Panc1 (cell line): ENCODE measurements around the gene MBD5.

Experiments used
- POLR2AphosphoS5 ChIP-seq: IDR thresholded peaks from 2 replicates; pipeline ENCODE4 v1.6.1; 2012; ENCODE audit warnings: mild to moderate bottlenecking, low read depth, low read length, moderate library complexity
- REST ChIP-seq, 2 experiments: IDR thresholded peaks; 2 replicates each; pipeline ENCODE4 v1.6.1; 2011 to 2012; ENCODE audit warnings: low read depth in 2 of 2, control low read depth in 1 of 2, low read length in 1 of 2, mild to moderate bottlenecking in 1 of 2, moderate library complexity in 1 of 2; ENCODE audit not compliant: insufficient read depth in 1 of 2
- SIN3A ChIP-seq: IDR thresholded peaks from 2 replicates; pipeline ENCODE4 v1.6.1; 2012; ENCODE audit warnings: low read depth, mild to moderate bottlenecking, low read length, moderate library complexity, borderline replicate concordance; ENCODE audit not compliant: insufficient read depth
- TCF7L2 ChIP-seq: IDR thresholded peaks from 2 replicates; pipeline ENCODE4 v1.6.1; 2011; ENCODE audit warnings: mild to moderate bottlenecking, low read depth, low read length, inconsistent platforms
- TF ChIP-seq, protein P1 (sequence below): fragments of 450-650 bp; IDR thresholded peaks from 2 replicates; pipeline ENCODE4 v1.5.1; 2017; ENCODE audit warnings: mild to moderate bottlenecking

- no peak for TF ChIP-seq REST (IDR thresholded peaks at IDR 0.05; ENCODE audit: insufficient read depth in 1 of 2, low read depth in 2 of 2, low read length in 1 of 2)
- TF ChIP-seq, protein P1, sequence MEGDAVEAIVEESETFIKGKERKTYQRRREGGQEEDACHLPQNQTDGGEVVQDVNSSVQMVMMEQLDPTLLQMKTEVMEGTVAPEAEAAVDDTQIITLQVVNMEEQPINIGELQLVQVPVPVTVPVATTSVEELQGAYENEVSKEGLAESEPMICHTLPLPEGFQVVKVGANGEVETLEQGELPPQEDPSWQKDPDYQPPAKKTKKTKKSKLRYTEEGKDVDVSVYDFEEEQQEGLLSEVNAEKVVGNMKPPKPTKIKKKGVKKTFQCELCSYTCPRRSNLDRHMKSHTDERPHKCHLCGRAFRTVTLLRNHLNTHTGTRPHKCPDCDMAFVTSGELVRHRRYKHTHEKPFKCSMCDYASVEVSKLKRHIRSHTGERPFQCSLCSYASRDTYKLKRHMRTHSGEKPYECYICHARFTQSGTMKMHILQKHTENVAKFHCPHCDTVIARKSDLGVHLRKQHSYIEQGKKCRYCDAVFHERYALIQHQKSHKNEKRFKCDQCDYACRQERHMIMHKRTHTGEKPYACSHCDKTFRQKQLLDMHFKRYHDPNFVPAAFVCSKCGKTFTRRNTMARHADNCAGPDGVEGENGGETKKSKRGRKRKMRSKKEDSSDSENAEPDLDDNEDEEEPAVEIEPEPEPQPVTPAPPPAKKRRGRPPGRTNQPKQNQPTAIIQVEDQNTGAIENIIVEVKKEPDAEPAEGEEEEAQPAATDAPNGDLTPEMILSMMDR = no peak
- TF ChIP-seq POLR2AphosphoS5 = no peak
- TF ChIP-seq SIN3A = no peak
- TF ChIP-seq TCF7L2 = no peak
Observed at GRCh38 chr2:148135705-148136104, 114.8 kb downstream of the MBD5 start.
